K562 (cell line): ENCODE data around the gene C16orf89.

Experiments used
- CTCF ChIP-seq, 3 experiments: IDR thresholded peaks in 2 of 3; conservative IDR thresholded peaks in 1 of 3; 2 replicates each; pipeline ENCODE4 v1.5.1; 2011 to 2012; ENCODE audit warnings: low read length in 3 of 3, mild to moderate bottlenecking in 3 of 3, control low read depth in 2 of 3, improper control_type of control experiment in 1 of 3, inconsistent platforms in 1 of 3, low read depth in 1 of 3, mixed read lengths in 1 of 3, moderate library complexity in 1 of 3; ENCODE audit not compliant: insufficient read depth in 2 of 3
- FIP1L1 ChIP-seq: fragments of 200-400 bp; formaldehyde crosslinking; IDR thresholded peaks from 2 replicates; pipeline ENCODE4 v1.6.1; 2018; ENCODE audit warnings: mild to moderate bottlenecking, low read depth, low read length; ENCODE audit not compliant: poor library complexity, severe bottlenecking
- POLR2A ChIP-seq: fragments of 450-650 bp; conservative IDR thresholded peaks from 2 replicates; pipeline ENCODE4 v1.6.1; 2016
- PTRF ChIP-seq: fragments of 450-650 bp; IDR thresholded peaks from 2 replicates; pipeline ENCODE4 v1.6.1; 2016; ENCODE audit warnings: mild to moderate bottlenecking, missing genetic modification characterization, missing compliant biosample characterization
- RBFOX2 ChIP-seq: fragments of 200-400 bp; formaldehyde crosslinking; IDR thresholded peaks from 2 replicates; pipeline ENCODE4 v1.6.1; 2017; ENCODE audit warnings: low read depth, mild to moderate bottlenecking, low read length, moderate library complexity
- TCF7 ChIP-seq: sonication (generic); IDR thresholded peaks from 2 replicates; pipeline ENCODE4 v1.6.1; 2016; ENCODE audit warnings: antibody characterized with exemption, borderline replicate concordance
- USF2 ChIP-seq: sonication (generic); formaldehyde crosslinking; IDR thresholded peaks from 2 replicates; pipeline ENCODE4 v1.5.0; 2020; ENCODE audit warnings: missing genetic modification reagents
- XRCC3 ChIP-seq: fragments of 450-650 bp; IDR thresholded peaks from 2 replicates; pipeline ENCODE4 v1.6.1; 2017; ENCODE audit warnings: mild to moderate bottlenecking, moderate library complexity
- ZNF224 ChIP-seq: sonication (generic); formaldehyde crosslinking; IDR thresholded peaks from 2 replicates; pipeline ENCODE4 v1.8.0; 2022; ENCODE audit warnings: mild to moderate bottlenecking, missing genetic modification reagents

GRCh38 chr16:5017678-5017969 lies 48.1 kb downstream of the C16orf89 start:
- TF ChIP-seq RBFOX2 (no peak), TCF7 (no peak), XRCC3 (no peak), USF2 (CRISPR knock-in tag) (no peak), PTRF (tag) (no peak), CTCF (IDR thresholded peaks at IDR 0.05 in 2 of 3, conservative IDR thresholded peaks at IDR 0.05 in 1 of 3; ENCODE audit: insufficient read depth in 2 of 3, low read depth in 1 of 3, low read length in 3 of 3) (no peak), POLR2A (no peak), ZNF224 (no peak), FIP1L1 (no peak)
